H1 (cell line): ENCODE results near the gene CRHBP. TPM values are rescaled to one million over a fixed set of nuclear protein-coding genes. Genes with fewer than 3 reads are reported as not detected.

Experiments
- CTCF ChIA-PET: fragments of 300-600 bp; sonication (Branson Sonifier 250); formaldehyde crosslinking; loops from one replicate; lab custom pipeline; 2021; ENCODE audit not compliant: partially characterized antibody; lab: Charles Lee
- POLR2A ChIA-PET: fragments of 300-600 bp; sonication (Branson Sonifier 250); formaldehyde crosslinking; loops from one replicate; lab custom pipeline; 2021; ENCODE audit warnings: inconsistent platforms; ENCODE audit not compliant: partially characterized antibody; lab: Charles Lee
- DNase-seq, 2 experiments: peaks; one replicate each; pipeline versions ENCODE4 v3.0.0 to v3.0.0-alpha.2; 2010 to 2022; ENCODE audit warnings: low spot score in 2 of 2, low read depth in 1 of 2, mixed read lengths in 1 of 2
- FAIRE-seq: peaks from 2 replicates; lab custom pipeline; 2011; peaks lifted over from hg19 to GRCh38; lab: Jason Lieb, UNC
- H2AFZ ChIP-seq: 2 replicates; pipeline ENCODE4 v1.8.1; 2012; ENCODE audit warnings: low read length, inconsistent platforms
- H2AK5ac ChIP-seq: 2 replicates; pipeline ENCODE4 v1.6.1; 2013; ENCODE audit warnings: low read depth, low read length
- H2BK120ac ChIP-seq: replicated peaks from 2 replicates; pipeline ENCODE3; 2013; ENCODE audit warnings: low read depth, low read length, inconsistent platforms
- H2BK12ac ChIP-seq: 2 replicates; pipeline ENCODE4 v1.6.1; 2013; ENCODE audit warnings: low read depth, low read length
- H2BK15ac ChIP-seq: 2 replicates; pipeline ENCODE4 v1.6.1; 2013; ENCODE audit warnings: low read length
- H2BK20ac ChIP-seq: 2 replicates; pipeline ENCODE4 v1.6.1; 2013; ENCODE audit warnings: low read length
- H2BK5ac ChIP-seq: 2 replicates; pipeline ENCODE4 v1.6.1; 2013; ENCODE audit warnings: low read depth, low read length
- H3K14ac ChIP-seq: 2 replicates; pipeline ENCODE4 v1.6.1; 2013; ENCODE audit warnings: inconsistent platforms; ENCODE audit not compliant: insufficient read length
- H3K18ac ChIP-seq: 2 replicates; pipeline ENCODE4 v1.6.1; 2013; ENCODE audit warnings: low read length; ENCODE audit errors: extremely low read depth
- H3K23ac ChIP-seq: 2 replicates; pipeline ENCODE4 v1.6.1; 2013; ENCODE audit warnings: inconsistent platforms; ENCODE audit not compliant: insufficient read length
- H3K23me2 ChIP-seq: 2 replicates; pipeline ENCODE4 v1.6.1; 2013; ENCODE audit warnings: low read depth, low read length
- H3K27ac ChIP-seq: 2 replicates; pipeline ENCODE4 v1.6.1; 2011; ENCODE audit warnings: low read depth, low read length, inconsistent platforms
- H3K27me3 ChIP-seq, 4 experiments: replicated peaks in 1 of 4; 1 replicate in 1 of 4; 2 replicates in 3 of 4; pipeline versions ENCODE4 v1.6.1 to v1.8.1; 2011 to 2013; ENCODE audit warnings: low read length in 3 of 4, mild to moderate bottlenecking in 3 of 4, inconsistent platforms in 2 of 4, mixed read lengths in 2 of 4, moderate library complexity in 1 of 4; ENCODE audit not compliant: control insufficient read depth in 3 of 4, insufficient read depth in 3 of 4; ENCODE audit errors: extremely low read depth in 1 of 4
- H3K36me3 ChIP-seq, 4 experiments: 2 replicates each; pipeline versions ENCODE4 v1.6.1 to v1.8.1; 2011 to 2013; ENCODE audit warnings: mild to moderate bottlenecking in 4 of 4, low read length in 3 of 4, moderate library complexity in 2 of 4, control low read depth in 1 of 4, inconsistent platforms in 1 of 4; ENCODE audit not compliant: insufficient read depth in 4 of 4, control insufficient read depth in 2 of 4
- H3K4ac ChIP-seq: replicated peaks from 2 replicates; pipeline ENCODE3; 2013; ENCODE audit warnings: low read length, low read depth, mixed read lengths, inconsistent platforms; ENCODE audit not compliant: insufficient read length
- H3K4me1 ChIP-seq, 4 experiments: replicated peaks in 1 of 4; 1 replicate in 1 of 4; 2 replicates in 3 of 4; pipeline versions ENCODE4 v1.6.1 to v1.8.1; 2011 to 2013; ENCODE audit warnings: low read length in 3 of 4, inconsistent platforms in 2 of 4, mixed read lengths in 1 of 4; ENCODE audit not compliant: insufficient read depth in 4 of 4, control insufficient read depth in 3 of 4
- H3K4me2 ChIP-seq, 2 experiments: 2 replicates each; pipeline versions ENCODE4 v1.6.1 to v1.8.1; 2011 to 2013; ENCODE audit warnings: low read depth in 2 of 2, low read length in 2 of 2, control low read depth in 1 of 2, inconsistent platforms in 1 of 2, mild to moderate bottlenecking in 1 of 2; ENCODE audit not compliant: insufficient read depth in 1 of 2
- H3K4me3 ChIP-seq, 4 experiments: fragments of 200-600, 300-600 bp in 1 of 4; sonication (generic), shearing (Covaris generic), sonication (Bioruptor Twin) in 1 of 4; 2 replicates each; pipeline versions ENCODE4 v1.5.1 to v1.8.1; 2011 to 2016; ENCODE audit warnings: low read length in 4 of 4, low read depth in 3 of 4, control low read depth in 2 of 4, inconsistent platforms in 2 of 4, mild to moderate bottlenecking in 2 of 4, mixed read lengths in 1 of 4, moderate library complexity in 1 of 4; ENCODE audit not compliant: insufficient read depth in 2 of 4; ENCODE audit errors: extremely low read depth in 1 of 4
- H3K56ac ChIP-seq: replicated peaks from 2 replicates; pipeline ENCODE3; 2013; ENCODE audit warnings: low read depth, mild to moderate bottlenecking, mixed read lengths, low read length, inconsistent platforms; ENCODE audit not compliant: insufficient read length
- H3K79me1 ChIP-seq: 2 replicates; pipeline ENCODE4 v1.6.1; 2013; ENCODE audit warnings: low read depth, low read length, control low read depth
- H3K79me2 ChIP-seq, 2 experiments: 2 replicates each; pipeline versions ENCODE4 v1.6.1 to v1.8.1; 2012 to 2013; ENCODE audit warnings: low read length in 2 of 2, mild to moderate bottlenecking in 2 of 2, inconsistent platforms in 1 of 2; ENCODE audit not compliant: insufficient read depth in 2 of 2, control insufficient read depth in 1 of 2
- H3K9ac ChIP-seq, 4 experiments: replicated peaks in 1 of 4; 1 replicate in 1 of 4; 2 replicates in 3 of 4; pipeline versions ENCODE4 v1.6.1 to v1.8.1; 2011 to 2013; ENCODE audit warnings: low read depth in 3 of 4, low read length in 3 of 4, control low read depth in 2 of 4, mild to moderate bottlenecking in 2 of 4, moderate library complexity in 2 of 4, inconsistent platforms in 1 of 4; ENCODE audit errors: extremely low read depth in 1 of 4
- H3K9me3 ChIP-seq, 2 experiments: 2 replicates each; pipeline versions ENCODE4 v1.6.1 to v1.8.1; 2012 to 2013; ENCODE audit warnings: mild to moderate bottlenecking in 2 of 2, moderate library complexity in 2 of 2, control low read depth in 1 of 2, inconsistent platforms in 1 of 2, low read depth in 1 of 2, low read length in 1 of 2, mixed read lengths in 1 of 2; ENCODE audit not compliant: insufficient read depth in 2 of 2
- H4K20me1 ChIP-seq, 2 experiments: replicated peaks in 1 of 2; 2 replicates each; pipeline versions ENCODE3 to v1.8.1; 2011 to 2013; ENCODE audit warnings: inconsistent platforms in 2 of 2, low read length in 2 of 2, mild to moderate bottlenecking in 1 of 2; ENCODE audit not compliant: insufficient read depth in 2 of 2, control insufficient read depth in 1 of 2
- H4K5ac ChIP-seq: 2 replicates; pipeline ENCODE4 v1.6.1; 2013; ENCODE audit warnings: low read length, low read depth, mixed read lengths, inconsistent platforms; ENCODE audit not compliant: insufficient read length
- H4K8ac ChIP-seq: 2 replicates; pipeline ENCODE4 v1.8.0; 2013; ENCODE audit warnings: mild to moderate bottlenecking, moderate library complexity, low read length, inconsistent platforms; ENCODE audit not compliant: insufficient read depth; ENCODE audit errors: extremely low read depth
- H4K91ac ChIP-seq: replicated peaks from 2 replicates; pipeline ENCODE3; 2013; ENCODE audit warnings: low read length, mixed read lengths, inconsistent platforms; ENCODE audit not compliant: insufficient read length
- BACH1 ChIP-seq: IDR thresholded peaks from 2 replicates; pipeline ENCODE4 v1.6.1; 2012; ENCODE audit warnings: low read length, improper control_type of control experiment
- CEBPB ChIP-seq: IDR thresholded peaks from 2 replicates; pipeline ENCODE4 v1.6.1; 2012; ENCODE audit warnings: low read depth, low read length
- CHD1 ChIP-seq: IDR thresholded peaks from 2 replicates; pipeline ENCODE4 v1.6.1; 2012; ENCODE audit warnings: low read depth, low read length, improper control_type of control experiment
- EZH2 ChIP-seq: fragments of 200-600 bp; sonication (generic); IDR thresholded peaks from 2 replicates; pipeline ENCODE4 v1.7.1; 2012; ENCODE audit warnings: low read depth, mild to moderate bottlenecking, moderate library complexity, low read length, inconsistent platforms; ENCODE audit not compliant: severe bottlenecking
- HDAC2 ChIP-seq, 2 experiments: fragments of 300-600 bp in 1 of 2; sonication (generic) in 1 of 2; IDR thresholded peaks; 2 replicates each; pipeline ENCODE4 v1.6.1; 2011 to 2012; ENCODE audit warnings: low read depth in 2 of 2, low read length in 2 of 2, mild to moderate bottlenecking in 2 of 2, moderate library complexity in 2 of 2, borderline replicate concordance in 1 of 2, inconsistent platforms in 1 of 2
- JUN ChIP-seq: IDR thresholded peaks from 2 replicates; pipeline ENCODE4 v1.6.1; 2011; ENCODE audit warnings: low read depth, mild to moderate bottlenecking, improper control_type of control experiment, low read length
- KDM5A ChIP-seq: fragments of 200-600 bp; IDR thresholded peaks from 2 replicates; pipeline ENCODE4 v1.7.1; 2012; ENCODE audit warnings: mild to moderate bottlenecking, low read length, inconsistent platforms, mixed read lengths
- POLR2AphosphoS5 ChIP-seq: IDR thresholded peaks from 2 replicates; pipeline ENCODE4 v1.6.1; 2011; ENCODE audit warnings: low read depth, low read length
- SAP30 ChIP-seq: fragments of 300-600 bp; sonication (generic); IDR thresholded peaks from 2 replicates; pipeline ENCODE4 v1.7.1; 2012; ENCODE audit warnings: low read length, moderate library complexity, mild to moderate bottlenecking, inconsistent platforms; ENCODE audit not compliant: insufficient read depth, insufficient replicate concordance
- SP1 ChIP-seq: IDR thresholded peaks from 2 replicates; pipeline ENCODE4 v1.6.1; 2011; ENCODE audit warnings: low read depth, low read length
- SP4 ChIP-seq: IDR thresholded peaks from 2 replicates; pipeline ENCODE4 v1.6.1; 2012; ENCODE audit warnings: low read length, inconsistent platforms
- SUZ12 ChIP-seq: fragments of 200-600 bp; sonication (generic); IDR thresholded peaks from 2 replicates; pipeline ENCODE4 v1.6.1; 2012; ENCODE audit warnings: mild to moderate bottlenecking, inconsistent platforms, low read length, moderate library complexity, mixed read lengths
- TAF7 ChIP-seq: optimal IDR thresholded peaks from 2 replicates; pipeline ENCODE3; 2011; ENCODE audit warnings: low read depth, mild to moderate bottlenecking, inconsistent platforms, low read length, moderate library complexity, borderline replicate concordance
- WGBS, 2 experiments: shearing (Covaris generic) in 1 of 2; methylation state at CpG; one replicate each; pipeline versions ENCODE4 v1.1.6 to v1.1.7; 2013 to 2015; ENCODE audit warnings: low lambda C conversion rate in 2 of 2, mixed read lengths in 2 of 2, inconsistent platforms in 1 of 2, low coverage in 1 of 2, missing lambda C conversion rate in 1 of 2; ENCODE audit not compliant: insufficient replicate concordance in 2 of 2, insufficient coverage in 1 of 2, insufficient read length in 1 of 2; ENCODE audit errors: extremely low coverage in 1 of 2, missing lambda C conversion rate in 1 of 2; 5-methylcytosine and 5-hydroxymethylcytosine counted together
- polyA plus RNA-seq, 7 experiments: library from polyadenylated mRNA; depleted of rRNA in 3 of 7; stranded (reverse) in 5 of 7; unstranded in 2 of 7; fragments of >200 nt in 5 of 7; fragments of 200-250 nt in 2 of 7; gene quantifications; 1 replicate in 5 of 7; 2 replicates in 1 of 7; 4 replicates in 1 of 7; pipeline versions ENCODE4 v1.2.1 to v1.2.3, GENCODE V29; 2011 to 2013; ENCODE audit warnings: missing spikeins in 2 of 7, mixed read lengths in 2 of 7
- total RNA-seq: library from RNA; stranded (reverse); fragmentation: NEBNext Ultra II Directional; extraction: Animal tissue kit (Norgen Biotek cat#: 25700); gene quantifications from 2 replicates; pipeline ENCODE4 v1.2.1, GENCODE V29; 2021

Gene CRHBP
- total and polyA plus RNA-seq, 2 of the 8 experiments (the other 6 are each of a cell fraction or from before 2014, with no cell fraction given), result 0.30 TPM; not detected in 1

DNA sequence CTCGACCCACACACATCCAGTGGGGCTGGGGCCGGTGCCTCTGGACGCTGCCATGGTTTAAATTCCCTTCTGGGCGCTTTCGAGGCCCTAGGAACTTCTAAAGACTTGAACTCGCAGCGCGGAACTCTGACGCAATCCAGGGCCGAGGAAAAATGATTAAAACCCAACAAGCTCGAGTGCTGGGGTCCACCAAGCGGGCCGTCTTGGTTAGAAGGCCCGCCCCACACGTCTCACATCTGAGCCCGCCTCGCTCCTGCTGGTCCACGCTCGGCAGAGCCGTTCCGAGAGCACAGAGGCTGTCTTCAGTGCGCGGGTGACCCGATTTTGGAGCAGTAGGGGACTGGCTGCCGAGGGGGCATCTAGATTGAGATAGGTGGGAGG is 1.5 kb downstream of the CRHBP start:
- H3K9ac ChIP-seq, result no peak overlapping the region
- CTCF ChIA-PET, result interaction anchor here (0.8 to 1.8 kb wide), 3 partner anchors 22 to 189 kb away, joined by 3 to 5 read pairs (median 4); no protein-coding TSS in a partner anchor

More for the DNA sequence above, 1.5 kb downstream of the CRHBP start:
- H4K91ac ChIP-seq, result no peak overlapping the region
- POLR2A ChIA-PET, result interaction anchor here (0.9 kb wide), 2 partner anchors 10 to 26 kb away, joined by 3 read pairs; no protein-coding TSS in a partner anchor
- no peaks in the 10 kb centered on the region for H3K9me3 ChIP-seq
- no peak overlapping the region for H2AK5ac ChIP-seq
- H3K79me1 ChIP-seq, result no peaks in the 10 kb centered on the region
- no peak overlapping the region for H3K4ac ChIP-seq
- H2BK120ac ChIP-seq, result no peak overlapping the region
- peaks cover 0 to 4% (median 2%) of the 10 kb centered on the region in 4 experiments; a peak in 4 of 7 replicates for H3K4me1 ChIP-seq
- H3K23me2 ChIP-seq, result peaks cover 10% of the 10 kb centered on the region
- no peak for TF ChIP-seq POLR2AphosphoS5
- no peak for TF ChIP-seq JUN
- TF ChIP-seq HDAC2 (IDR thresholded peaks at IDR 0.05; ENCODE audit: borderline replicate concordance in 1 of 2, low read depth in 2 of 2, low read length in 2 of 2), result no peak
- no peak for TF ChIP-seq SP1
- peak; percentile 82 for TF ChIP-seq CEBPB
- TF ChIP-seq TAF7, result no peak
- no peak for TF ChIP-seq CHD1
- no peak for TF ChIP-seq SAP30
- TF ChIP-seq BACH1, result no peak
- TF ChIP-seq SUZ12, result peak; percentile 86; the same call in 1 of the 2 replicates
- TF ChIP-seq SP4, result no peak
- TF ChIP-seq EZH2, result peak; percentile 60
- no peak for TF ChIP-seq KDM5A
- H2AFZ ChIP-seq, result peak overlapping the region; percentile 89
- H3K23ac ChIP-seq, result no peak overlapping the region
- no peak overlapping the region for H2BK5ac ChIP-seq
- FAIRE-seq, result no peak
- H2BK12ac ChIP-seq, result peak overlapping the region; percentile 71
- H2BK20ac ChIP-seq, result no peak overlapping the region
- no peak for DNase-seq
- H3K27me3 ChIP-seq, result peaks cover 18 to 48% (median 35%) of the 10 kb centered on the region in 4 experiments
- H3K36me3 ChIP-seq, result no peaks in the 10 kb centered on the region
- peaks cover 0 to 5% of the 10 kb centered on the region in 2 experiments for H4K20me1 ChIP-seq
- H4K5ac ChIP-seq, result no peak overlapping the region
- H3K14ac ChIP-seq, result no peak overlapping the region
- no peak overlapping the region for H3K56ac ChIP-seq
- 9% methylated on average over 23 of the region's 25 CpGs; no CpG with 5 or more reads in 1 of the 2 experiments for WGBS, 2 experiments
- peak overlapping the region; percentile 49 to 71 (median 66) for H3K4me3 ChIP-seq
- peak overlapping the region; percentile 88 to 97 for H3K4me2 ChIP-seq
- no peak overlapping the region for H3K27ac ChIP-seq
- peak overlapping the region; percentile 11; the same call in 1 of the 2 replicates for H4K8ac ChIP-seq
- no peak overlapping the region for H2BK15ac ChIP-seq
- peak overlapping the region; percentile 78 for H3K18ac ChIP-seq
- H3K79me2 ChIP-seq, result no peaks in the 10 kb centered on the region
